Ramos (cell line): ENCODE measurements around the gene PLAC8.
"Not testable (repeated sequence)": the region's sequence is repeated elsewhere in the genome, so short reads cannot be mapped to it uniquely, and the experiment has no call there.

Experiments
- in situ Hi-C: fragments of 300-500 bp; cut with MboI; formaldehyde crosslinking; loops from one replicate; pipeline ENCODE4 v1.14.3; 2022; ENCODE audit warnings: low sequenced_read_pairs; ENCODE audit not compliant: unreplicated experiment

PLAC8 gene, protein sequence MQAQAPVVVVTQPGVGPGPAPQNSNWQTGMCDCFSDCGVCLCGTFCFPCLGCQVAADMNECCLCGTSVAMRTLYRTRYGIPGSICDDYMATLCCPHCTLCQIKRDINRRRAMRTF

DNA sequence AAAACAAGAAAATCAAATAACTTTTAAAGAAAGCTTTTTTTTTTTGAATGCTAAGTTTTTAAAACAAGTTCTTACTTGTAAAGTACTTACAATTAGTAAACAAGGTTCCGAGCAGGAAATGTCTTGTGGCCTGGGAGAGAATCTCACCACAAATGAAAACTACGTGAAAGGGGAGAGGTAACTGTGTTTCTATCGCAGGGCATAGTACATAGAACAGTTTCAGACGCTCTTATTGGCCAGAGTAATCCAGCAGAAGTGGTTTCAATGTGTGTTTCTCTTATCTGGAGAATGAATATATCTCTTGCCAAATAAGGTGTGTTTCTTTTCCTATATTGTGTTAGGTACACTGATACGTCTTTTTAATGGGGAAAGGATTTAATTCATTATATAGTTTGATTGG, at the start of gene PLAC8:
Gene PLAC8, minus strand, starts transcription at position 154 of the 400 bp plus-strand sequence. CDS start 6,808 bp downstream, outside the sequence.
- in situ Hi-C loops = no loop called here

DNA sequence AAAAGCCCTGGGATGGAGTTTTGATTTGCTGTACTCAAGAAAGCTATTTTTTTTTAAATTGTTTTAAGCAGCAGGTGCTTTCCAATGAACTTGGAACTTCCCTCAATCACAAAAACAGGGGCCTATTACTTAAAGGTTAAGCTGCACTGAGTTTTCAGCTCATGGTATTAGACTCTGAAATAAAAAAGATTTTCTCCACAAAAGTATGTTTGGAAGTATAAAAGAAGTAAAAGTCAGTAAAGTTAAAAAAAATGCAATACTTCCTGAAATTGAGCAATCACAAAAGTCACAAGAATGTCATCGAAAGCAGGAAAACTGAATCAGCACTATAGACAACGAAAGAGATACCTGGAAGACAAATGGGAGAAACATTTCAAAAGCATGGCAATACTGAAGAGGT, 38.9 kb upstream of the PLAC8 start:
- in situ Hi-C loops = no loop called here

DNA sequence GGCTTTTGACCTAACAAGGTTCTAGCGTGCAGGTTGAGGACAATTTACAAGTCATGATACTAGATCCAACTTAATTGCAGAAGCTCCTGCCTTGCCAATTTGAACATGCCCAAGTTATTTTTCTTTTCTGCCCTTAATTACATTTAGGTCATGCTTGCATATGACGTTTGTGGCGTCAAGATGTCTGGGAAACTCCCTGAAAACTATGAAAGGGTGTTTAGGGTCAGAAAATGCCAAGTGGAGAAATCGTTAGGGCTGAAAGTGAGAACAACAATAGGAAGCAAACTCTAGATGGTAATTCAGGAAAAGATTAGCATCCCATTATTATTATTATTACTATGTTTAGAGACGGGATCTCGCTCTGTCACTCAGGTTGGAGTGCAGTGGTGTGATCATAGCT, 38.2 kb upstream of the PLAC8 start:
- in situ Hi-C loops = no loop called here

DNA sequence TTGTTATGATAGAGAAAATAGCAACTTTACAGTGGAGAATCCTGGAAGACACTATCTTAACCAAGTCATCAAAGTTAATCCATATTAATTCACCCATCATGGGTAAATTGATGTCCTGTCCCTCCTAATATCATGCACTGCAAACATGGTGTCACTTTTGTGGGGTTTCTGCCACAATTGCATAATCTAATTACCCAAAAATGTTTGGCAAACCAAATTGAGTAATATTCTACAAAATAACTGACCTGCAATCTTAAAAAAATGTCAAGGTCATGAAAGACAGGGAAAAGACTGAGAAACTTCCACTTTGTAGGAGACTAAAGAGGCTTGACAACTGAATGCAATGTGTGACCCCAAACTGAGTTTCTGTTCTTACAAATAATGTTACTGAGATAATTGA, 37.1 kb upstream of the PLAC8 start:
- in situ Hi-C loops = no loop called here

DNA sequence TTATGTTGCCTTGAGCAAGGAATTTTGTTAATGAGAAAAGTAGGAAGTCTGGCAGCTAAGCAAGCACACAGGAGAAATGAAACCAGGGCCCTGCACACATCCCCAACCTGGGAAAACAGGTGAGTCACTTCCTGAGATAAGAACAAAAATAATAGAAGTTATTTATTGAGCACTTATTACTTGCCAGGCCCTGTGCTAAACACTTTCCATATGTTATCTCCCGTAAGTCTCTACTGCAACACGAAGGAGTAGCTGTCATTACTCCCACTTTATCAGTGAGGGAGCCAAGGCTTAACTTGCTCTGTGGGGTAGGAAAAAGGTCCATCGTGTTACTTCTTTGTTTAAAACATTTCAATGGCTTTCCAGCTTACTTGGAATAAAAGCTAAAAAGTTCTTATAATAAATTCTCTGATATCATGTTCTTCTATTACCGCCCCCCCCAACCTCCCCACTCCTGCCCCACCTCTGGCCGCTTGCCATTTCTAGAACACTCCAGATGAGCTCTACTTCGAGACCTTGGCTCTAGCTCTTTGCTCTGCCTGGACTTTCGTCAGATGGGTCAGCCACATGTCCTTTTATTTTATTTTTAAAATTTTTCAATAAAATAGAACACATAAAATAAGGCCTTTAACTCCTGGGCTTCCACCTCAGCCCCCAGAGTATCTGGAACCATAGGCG, 36.3 kb upstream of the PLAC8 start:
- in situ Hi-C loops = no loop called here

DNA sequence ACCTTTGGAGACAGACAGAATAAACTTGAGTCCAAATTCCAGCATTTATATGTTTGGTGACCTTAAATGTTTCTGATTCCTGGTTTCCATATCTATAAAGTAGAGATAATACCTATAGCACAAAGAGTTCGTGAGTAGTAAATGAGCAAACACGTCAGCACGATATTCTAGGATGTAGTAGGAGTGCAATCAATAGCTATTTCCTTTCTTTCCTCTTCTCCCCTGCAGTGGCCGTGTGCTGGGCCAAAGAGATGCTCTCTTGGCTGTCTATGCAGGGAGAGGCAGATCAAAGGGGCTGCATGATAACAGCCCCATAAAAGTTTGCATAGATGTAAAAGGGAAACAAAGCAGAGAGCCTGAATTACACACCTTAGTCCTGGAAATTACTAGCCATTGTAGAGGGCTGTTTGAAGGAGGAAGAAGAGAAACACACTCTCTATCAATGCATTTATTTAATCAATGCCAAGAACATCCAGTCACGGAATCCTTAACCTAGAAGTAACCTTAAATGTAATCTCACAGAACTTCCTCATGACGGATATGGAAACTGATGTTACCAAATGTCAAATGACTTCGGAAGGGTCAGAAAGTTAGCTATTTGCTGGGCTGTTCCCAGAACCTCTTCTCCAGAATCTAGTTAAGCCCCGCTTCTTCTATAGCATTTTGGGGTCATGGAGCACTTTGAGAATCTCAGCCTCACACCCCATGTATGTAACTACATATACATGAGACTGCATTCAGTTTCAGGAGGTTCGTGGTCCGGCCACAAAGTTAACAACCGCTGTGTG, 35.5 kb upstream of the PLAC8 start:
- in situ Hi-C loops = no loop called here

DNA sequence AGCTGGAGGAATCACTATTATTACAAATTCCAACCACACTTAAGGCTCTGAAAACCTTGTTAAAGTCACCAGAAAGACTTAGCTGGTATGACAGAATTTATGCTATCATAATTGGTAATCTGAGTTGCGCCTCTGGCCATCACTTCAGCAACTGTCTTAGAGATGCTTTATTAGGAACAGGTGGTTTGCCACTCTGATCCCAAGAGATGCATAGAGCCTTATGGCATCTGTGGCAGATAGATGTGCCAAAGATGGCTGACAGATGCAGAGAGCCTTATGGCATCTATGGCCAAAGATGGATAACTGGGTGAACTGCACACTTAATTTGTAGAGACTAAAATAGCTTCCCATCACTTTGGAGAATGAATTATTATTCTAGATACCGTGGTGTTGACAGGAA, 32.3 kb upstream of the PLAC8 start:
- in situ Hi-C loops = no loop called here

DNA sequence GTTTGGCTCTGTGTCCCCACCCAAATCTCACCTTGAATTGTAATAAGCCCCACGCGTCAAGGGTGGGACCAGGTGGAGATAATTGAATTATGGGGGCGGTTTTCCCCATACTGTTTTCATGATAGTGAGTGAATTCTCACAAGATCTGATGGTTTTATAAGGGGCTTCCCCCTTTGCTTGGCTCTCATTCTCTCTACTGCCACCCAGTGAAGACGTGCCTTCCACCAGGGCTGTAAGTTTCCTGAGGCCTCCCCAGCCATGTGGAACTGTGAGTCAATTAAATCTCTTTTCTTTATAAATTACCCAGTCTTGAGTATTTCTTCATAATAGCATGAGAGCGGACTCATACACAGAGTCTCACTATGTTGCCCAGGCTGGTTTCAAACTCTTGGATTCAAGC, 31.2 kb upstream of the PLAC8 start:
- in situ Hi-C loops = not testable (repeated sequence)

DNA sequence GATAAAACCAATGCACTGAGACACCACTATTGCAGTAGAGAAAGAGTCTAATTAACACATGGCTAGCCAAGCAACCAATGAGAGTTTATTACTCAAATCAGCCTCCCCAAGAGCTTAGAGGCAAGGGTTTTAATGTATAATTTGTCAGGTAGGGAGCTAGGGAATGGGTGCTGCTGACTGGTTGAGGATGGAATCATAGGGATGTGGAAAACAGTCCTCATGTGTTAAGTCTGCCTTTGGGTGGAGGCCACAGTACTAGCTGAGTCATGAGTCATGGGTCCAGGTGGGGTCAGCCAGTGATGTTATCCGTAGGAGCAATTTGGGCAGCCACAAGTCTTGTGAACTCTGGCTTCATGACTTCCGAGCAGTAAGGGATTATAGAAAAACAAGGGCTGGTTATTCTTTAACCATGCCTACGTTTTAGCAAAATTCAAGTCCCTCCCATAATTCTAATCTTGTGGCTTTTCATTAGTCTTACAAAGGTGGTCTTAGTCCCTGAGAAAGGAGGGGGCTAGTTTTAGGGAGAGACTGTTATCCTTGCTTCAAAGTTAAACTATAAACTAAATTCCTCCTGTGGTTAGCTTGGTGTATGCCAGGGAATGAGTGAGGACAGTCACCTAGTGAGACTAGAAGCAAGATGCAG, 25.1 kb upstream of the PLAC8 start:
- in situ Hi-C loops = no loop called here

DNA sequence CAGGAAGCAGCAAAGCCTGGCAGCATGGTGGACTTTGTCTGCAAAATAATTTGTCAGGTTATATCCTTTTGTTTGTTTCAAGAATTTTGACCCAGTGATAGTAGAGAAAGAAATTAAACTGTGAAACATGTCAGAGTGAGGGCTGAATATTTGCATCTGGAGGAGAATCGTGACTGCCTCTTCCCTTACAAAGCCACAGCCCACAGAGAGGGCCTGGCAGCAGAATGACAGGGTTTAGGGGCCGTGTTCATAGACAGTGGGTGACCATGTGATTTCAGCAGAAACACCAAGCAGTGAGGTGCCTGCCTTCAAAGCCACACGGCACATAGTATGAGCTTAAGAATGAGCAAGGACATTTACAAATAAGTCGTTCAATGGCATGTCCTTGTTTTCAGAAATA, 24.4 kb upstream of the PLAC8 start:
- in situ Hi-C loops = no loop called here

DNA sequence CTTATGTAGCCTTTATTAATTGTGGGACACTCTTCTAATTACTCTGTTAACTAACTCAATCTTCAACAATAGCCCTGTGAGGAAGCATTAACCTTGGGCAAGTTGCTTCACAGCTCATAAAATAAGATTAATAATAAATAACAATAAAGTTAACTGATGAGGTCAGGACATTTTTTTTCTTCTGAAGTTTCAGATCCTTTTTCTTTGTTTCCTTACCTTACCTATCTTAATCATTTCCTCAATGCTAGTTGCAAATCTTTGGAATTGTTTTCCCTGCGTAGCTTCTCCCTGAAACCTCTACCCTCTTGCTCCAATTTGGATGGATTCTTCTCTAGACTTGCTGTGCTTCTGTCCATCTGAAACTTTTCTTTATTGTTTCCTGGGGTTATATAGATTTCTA, 17.5 kb upstream of the PLAC8 start:
- in situ Hi-C loops = no loop called here

DNA sequence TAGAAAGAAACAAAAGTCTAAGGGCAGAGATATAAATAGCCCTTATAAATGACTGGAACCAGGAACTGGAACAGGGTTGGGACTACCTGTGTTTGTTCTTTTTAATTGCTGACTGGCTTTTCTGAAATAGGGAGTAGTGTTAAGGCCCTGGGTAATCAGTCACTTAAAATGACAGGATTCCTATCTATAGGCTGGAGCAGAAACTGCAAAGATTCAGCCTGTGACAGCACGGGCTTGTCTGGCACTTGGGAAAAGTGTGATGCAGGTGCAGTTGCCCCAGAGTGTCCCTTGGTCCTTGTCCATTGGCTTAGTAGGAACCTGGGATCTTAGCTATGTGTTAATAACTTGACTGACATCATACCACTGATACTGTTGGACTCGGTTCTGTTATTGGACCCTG, 14.7 kb upstream of the PLAC8 start:
- in situ Hi-C loops = no loop called here

DNA sequence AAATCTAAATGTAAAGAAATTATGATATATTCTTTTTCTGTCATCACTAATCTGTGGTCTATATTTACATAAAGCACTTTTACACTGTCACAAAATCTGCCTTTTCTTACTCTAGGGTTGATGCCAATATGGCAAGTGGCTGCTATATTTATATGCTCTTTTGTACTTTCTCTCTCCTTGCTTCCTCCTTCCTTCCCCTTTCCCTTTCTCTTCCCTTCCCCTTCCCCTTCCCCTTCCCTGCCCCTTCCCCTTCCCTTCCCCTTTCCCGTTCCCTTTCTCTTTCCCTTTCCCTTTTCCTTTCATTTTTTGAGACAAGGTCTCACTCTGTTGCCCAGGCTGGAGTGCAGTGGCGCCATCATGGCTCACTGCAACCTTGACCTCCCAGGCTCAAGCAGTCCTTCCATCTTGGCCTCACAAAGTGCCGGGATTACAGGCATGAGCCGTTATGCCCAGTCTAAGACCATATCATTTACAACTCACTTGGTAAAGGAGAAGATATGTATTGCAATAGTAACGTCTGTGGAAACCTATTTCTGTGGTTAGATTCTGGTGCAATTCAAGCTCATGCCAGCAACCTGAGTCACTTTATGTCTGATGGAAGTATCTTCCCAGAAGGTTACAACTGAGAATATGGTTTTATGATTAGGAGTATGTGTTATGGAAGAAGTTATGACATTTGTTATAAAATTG, 13.9 kb upstream of the PLAC8 start:
- in situ Hi-C loops = no loop called here

DNA sequence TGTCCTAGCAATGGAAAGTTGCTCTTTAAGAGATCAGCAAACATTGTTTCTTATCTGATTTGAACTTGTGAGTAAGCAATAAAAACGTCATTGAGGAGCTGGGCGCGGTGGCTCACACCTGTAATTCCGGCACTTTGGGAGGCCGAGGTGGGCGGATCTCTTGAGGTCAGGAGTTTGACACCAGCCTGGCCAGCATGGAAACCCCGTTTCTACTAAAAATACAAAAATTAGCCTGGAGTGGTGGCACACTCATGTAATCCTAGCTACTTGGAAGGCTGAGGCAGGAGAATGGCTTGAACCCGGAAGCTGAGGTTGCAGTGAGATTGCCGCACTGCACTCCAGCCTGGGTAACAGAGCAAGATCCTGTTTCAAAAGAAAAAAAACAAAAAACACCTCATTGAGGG, 11.2 kb upstream of the PLAC8 start:
- in situ Hi-C loops = no loop called here

DNA sequence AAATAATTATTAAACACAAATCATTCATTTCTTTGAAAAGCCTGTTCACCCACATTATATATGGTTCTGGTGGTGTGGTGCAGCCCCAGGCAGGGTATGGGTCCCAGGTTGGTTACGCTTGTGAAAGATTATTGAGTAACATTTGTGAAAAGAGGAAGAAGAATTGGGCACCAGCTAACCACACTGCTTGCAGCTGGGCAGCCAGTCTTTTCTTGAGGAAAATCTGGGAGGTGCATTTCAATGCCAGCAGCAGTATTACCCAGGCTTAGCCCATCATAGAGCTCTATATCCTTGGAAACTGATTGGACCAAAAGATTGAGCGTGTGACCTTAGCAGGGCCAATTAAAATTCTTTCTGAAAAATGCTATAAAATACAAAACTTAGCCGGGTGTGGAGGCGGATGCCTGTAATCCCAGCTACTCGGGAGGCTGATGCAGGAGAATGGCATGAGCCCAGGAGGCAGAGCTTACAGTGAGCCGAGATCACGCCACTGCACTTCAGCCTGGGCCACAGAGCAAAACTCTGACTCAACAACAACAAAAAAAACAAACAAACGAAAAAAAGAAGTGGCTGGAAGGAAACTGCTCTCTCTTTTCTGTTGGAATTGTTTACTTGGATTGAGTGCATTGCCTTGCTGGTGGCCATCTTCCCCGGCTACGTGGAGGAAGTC, 9.7 kb upstream of the PLAC8 start:
- in situ Hi-C loops = no loop called here

DNA sequence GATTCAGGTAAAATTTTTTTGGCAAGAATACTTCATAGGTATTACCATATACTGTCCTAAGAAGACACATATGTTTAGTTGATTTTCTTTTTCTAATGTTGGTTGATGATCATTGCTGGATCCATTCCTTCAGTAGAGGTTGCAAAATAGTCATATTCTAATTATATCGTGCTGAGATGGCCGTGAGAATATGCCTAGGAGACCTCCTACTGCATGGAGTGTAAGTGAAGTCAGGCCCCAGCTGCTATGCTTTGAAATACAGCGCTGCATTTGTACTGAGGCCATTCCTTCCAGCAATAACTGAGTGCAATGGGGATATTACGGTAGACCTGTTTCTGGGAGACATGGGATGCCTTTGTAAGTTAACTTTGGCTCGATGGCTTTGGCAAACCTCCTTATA, 6.7 kb upstream of the PLAC8 start:
- in situ Hi-C loops = no loop called here

DNA sequence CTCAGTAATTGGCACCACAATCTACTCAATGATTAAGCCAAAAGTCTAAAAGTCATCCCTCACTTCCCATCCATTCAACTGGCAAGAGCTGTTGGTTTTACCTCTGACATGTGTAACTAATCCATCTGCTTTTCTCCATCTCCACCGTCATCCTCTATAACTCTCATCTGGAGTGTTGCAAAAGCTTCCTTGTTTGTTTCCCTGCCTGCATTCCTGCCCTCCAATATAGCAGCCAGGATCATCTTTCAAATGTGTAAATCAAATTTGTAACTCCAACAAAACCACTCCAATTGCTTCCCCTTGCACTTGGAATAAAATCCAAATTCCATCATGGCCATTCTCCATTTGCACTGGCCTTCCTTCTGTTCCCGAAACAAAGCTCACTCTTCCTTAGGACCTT, 4.3 kb upstream of the PLAC8 start:
- in situ Hi-C loops = no loop called here

DNA sequence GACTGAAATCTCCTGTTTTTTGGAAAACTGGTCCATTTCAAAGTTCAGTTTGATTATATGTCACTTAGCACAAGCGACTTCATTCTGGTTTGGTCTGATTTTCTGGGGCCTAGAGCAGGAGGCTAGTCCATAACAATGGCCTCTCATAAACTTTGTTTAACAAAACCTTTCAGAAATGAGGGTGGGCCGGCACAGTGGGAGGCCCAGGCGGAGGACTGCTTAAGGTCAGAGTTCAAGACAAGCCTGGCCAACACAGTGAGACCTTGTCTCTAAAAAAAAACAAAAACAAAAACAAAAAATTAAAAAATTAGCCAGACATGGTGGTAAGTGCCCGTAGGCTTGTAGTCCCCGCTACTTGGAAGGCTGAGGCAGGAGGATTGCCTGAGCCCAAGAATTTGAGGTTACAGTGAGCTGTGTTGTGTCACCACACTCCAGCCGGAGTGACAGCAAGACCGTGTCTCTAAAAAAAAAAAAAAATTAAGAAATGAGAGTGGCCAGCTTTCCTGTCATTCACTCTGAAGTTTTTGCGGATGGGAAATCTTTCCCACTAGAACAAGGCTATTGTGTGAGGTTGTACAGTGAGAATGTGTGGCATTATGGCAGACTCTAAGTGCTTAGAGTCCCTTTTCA, 1.2 kb upstream of the PLAC8 start:
- in situ Hi-C loops = no loop called here

DNA sequence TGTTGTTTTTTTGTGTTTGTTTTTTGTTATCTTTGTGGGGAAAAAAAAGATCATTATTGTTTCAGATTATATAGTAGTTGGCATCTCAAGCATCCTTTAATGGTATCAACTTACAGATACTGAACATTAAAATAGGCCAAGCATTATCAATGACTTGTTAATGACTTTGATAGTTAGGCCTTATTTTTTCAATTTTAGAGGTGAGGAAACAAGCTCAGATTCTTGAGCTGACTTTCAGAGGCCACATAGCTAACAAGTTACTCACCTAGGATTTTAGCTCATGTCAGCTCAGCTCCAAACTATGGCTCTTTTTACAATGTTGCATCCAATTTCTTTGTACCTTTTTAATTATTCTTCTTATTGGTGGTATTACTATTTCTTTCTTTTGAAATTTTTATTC, 471 bp upstream of the PLAC8 start:
- in situ Hi-C loops = no loop called here

DNA sequence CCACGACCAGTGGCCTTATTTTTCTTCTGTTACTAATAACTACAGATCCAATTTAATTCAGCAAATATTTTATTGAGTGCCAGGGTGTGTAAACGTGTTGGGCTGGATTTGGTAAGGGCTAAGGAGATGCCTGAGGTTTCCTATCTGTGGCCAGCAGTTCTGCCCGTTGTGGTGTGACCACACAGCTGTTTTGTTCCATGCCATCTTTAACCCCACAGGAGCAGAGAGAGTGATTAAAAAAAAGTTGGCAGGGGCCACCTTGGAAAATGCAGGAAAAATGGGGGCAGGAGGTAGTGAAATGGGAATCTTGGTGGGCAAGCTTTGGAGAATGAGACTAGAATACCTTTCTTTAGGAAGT, 1.1 kb downstream of the PLAC8 start:
- in situ Hi-C loops = no loop called here
